Smooth muscle cell (in vitro differentiated cells): Measurements from ENCODE around the gene MYBL2. TPM values are rescaled to one million over a fixed set of nuclear protein-coding genes. Genes with fewer than 3 reads are reported as not detected.

Experiments
- DNase-seq: peaks from one replicate; lab custom pipeline; 2025; ENCODE audit not compliant: unreplicated experiment; lab: John Stamatoyannopoulos, UW
- H2AFZ ChIP-seq: fragments of 200-600 bp; sonication (generic); 2 replicates; pipeline ENCODE4 v1.6.0; 2016; ENCODE audit warnings: antibody characterized with exemption, low read depth, mild to moderate bottlenecking
- H3F3A ChIP-seq: fragments of 200-600 bp; sonication (generic); 2 replicates; pipeline ENCODE4 v1.6.0; 2017; ENCODE audit warnings: antibody characterized with exemption, low read depth
- H3K27ac ChIP-seq: fragments of 200-600 bp; sonication (generic); 2 replicates; pipeline ENCODE4 v1.5.1; 2016; ENCODE audit warnings: low read depth, mild to moderate bottlenecking
- H3K27me3 ChIP-seq: fragments of 200-600 bp; sonication (generic); 2 replicates; pipeline ENCODE4 v1.6.1; 2016; ENCODE audit warnings: low read depth, mild to moderate bottlenecking
- H3K36me3 ChIP-seq: fragments of 200-600 bp; sonication (generic); 2 replicates; pipeline ENCODE4 v1.5.1; 2016; ENCODE audit warnings: low read depth
- H3K4me1 ChIP-seq: fragments of 200-600 bp; sonication (generic); 2 replicates; pipeline ENCODE4 v1.5.1; 2016; ENCODE audit warnings: low read depth
- H3K4me2 ChIP-seq: fragments of 200-600 bp; sonication (generic); 2 replicates; pipeline ENCODE4 v1.6.0; 2016; ENCODE audit warnings: mild to moderate bottlenecking
- H3K4me3 ChIP-seq: fragments of 200-600 bp; sonication (generic); 2 replicates; pipeline ENCODE4 v1.5.1; 2016; ENCODE audit warnings: mild to moderate bottlenecking
- H3K79me2 ChIP-seq: fragments of 200-600 bp; sonication (generic); 2 replicates; pipeline ENCODE4 v1.6.0; 2016; ENCODE audit warnings: low read depth, mild to moderate bottlenecking
- H3K9ac ChIP-seq: fragments of 200-600 bp; sonication (generic); 2 replicates; pipeline ENCODE4 v1.6.0; 2016; ENCODE audit warnings: low read depth
- H3K9me3 ChIP-seq: fragments of 200-600 bp; sonication (generic); replicated peaks from 2 replicates; pipeline ENCODE4 v1.5.1; 2016; ENCODE audit warnings: low read depth
- H4K20me1 ChIP-seq: fragments of 200-600 bp; sonication (generic); 2 replicates; pipeline ENCODE4 v1.6.0; 2016; ENCODE audit warnings: low read depth
- CTCF ChIP-seq: fragments of 200-600 bp; sonication (generic); IDR thresholded peaks from 2 replicates; pipeline ENCODE4 v1.5.1; 2017; ENCODE audit warnings: borderline replicate concordance, mild to moderate bottlenecking, antibody characterized with exemption; ENCODE audit not compliant: insufficient read depth, poor library complexity, severe bottlenecking
- WGBS: methylation state at CpG from one replicate; pipeline ENCODE4 v1.1.7; 2016; ENCODE audit warnings: low lambda C conversion rate; 5-methylcytosine and 5-hydroxymethylcytosine counted together
- polyA plus RNA-seq: library from polyadenylated mRNA; unstranded; fragments of >200 nt; fragmentation: Nextera tagmentation; extraction: Ambion mirVana; gene quantifications from 2 replicates; pipeline ENCODE4 v1.2.1, GENCODE V29; 2016
- total RNA-seq: library from RNA; depleted of rRNA; stranded (reverse); fragments of >200 nt; gene quantifications from 2 replicates; pipeline ENCODE4 v1.2.3, GENCODE V29; 2014

MYBL2 gene
- total and polyA plus RNA-seq, 2 experiments from 2014 or later = 8.6 to 26.2 TPM

- H3K36me3 ChIP-seq = no peaks in the 10 kb centered on the region
- no peaks in the 10 kb centered on the region for H3K79me2 ChIP-seq
- H2AFZ ChIP-seq = no peak overlapping the region
- no peaks in the 10 kb centered on the region for H3K27me3 ChIP-seq
- H3K4me1 ChIP-seq = no peaks in the 10 kb centered on the region
- H3K4me3 ChIP-seq = no peak overlapping the region
- DNase-seq = no peak
- H4K20me1 ChIP-seq = no peaks in the 10 kb centered on the region
- 94% methylated on average over 8 of the region's 8 CpGs for WGBS
- TF ChIP-seq CTCF = no peak
- H3F3A ChIP-seq = no peaks in the 10 kb centered on the region
- H3K4me2 ChIP-seq = no peak overlapping the region
- H3K9me3 ChIP-seq = no peaks in the 10 kb centered on the region
- no peak overlapping the region for H3K27ac ChIP-seq
- no peak overlapping the region for H3K9ac ChIP-seq
These were observed 28.7 kb downstream of the MYBL2 start for GRCh38 chr20:43695571-43695970.

DNA sequence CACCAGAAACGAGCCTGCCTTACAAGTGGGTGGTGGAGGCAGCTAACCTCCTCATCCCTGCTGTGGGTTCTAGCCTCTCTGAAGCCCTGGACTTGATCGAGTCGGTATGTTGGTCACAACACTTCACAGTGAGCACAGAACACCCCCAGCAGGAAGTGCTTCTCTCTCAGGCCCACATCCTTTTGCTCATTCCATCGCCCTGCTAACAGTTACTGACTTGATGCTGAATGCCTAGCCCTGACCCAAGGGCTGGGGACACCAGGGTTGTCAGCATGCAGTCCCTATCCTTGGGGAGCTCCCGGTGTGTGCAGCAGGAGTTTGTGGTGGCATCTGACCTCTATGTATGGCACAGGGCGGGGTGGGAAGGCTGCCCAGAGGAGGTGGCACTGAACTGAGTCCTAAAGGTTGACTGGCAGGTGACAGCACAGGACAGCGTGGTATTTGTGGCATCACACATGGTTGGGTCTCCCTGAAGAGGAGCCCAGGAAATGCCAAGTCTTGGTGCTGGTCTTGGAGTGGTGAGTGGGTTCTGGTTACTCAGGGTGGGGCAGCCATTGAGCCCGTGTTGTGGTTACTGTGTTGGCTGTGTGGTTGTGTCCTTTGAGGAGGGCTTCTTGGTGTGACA lies 33.1 kb downstream of the MYBL2 start:
- Histone ChIP-seq H3K27me3 (no peaks in the 10 kb centered on the region), H4K20me1 (no peaks in the 10 kb centered on the region), H3K27ac (no peak overlapping the region), H3F3A (no peaks in the 10 kb centered on the region), H3K9me3 (no peaks in the 10 kb centered on the region), H3K4me1 (no peaks in the 10 kb centered on the region), H3K4me3 (no peak overlapping the region), H3K36me3 (no peaks in the 10 kb centered on the region), H3K4me2 (no peak overlapping the region), H2AFZ (no peak overlapping the region), H3K79me2 (no peaks in the 10 kb centered on the region), H3K9ac (no peak overlapping the region)
- no peak for DNase-seq
- 93% methylated on average over 8 of the region's 8 CpGs for WGBS
- TF ChIP-seq CTCF = no peak

GRCh38 chr20:43700627-43701026 lies 33.7 kb downstream of the MYBL2 start:
- no peaks in the 10 kb centered on the region for H3K36me3 ChIP-seq
- 96% methylated on average over 8 of the region's 8 CpGs for WGBS
- no peak for DNase-seq
- H3K27ac ChIP-seq = no peak overlapping the region
- H3K9me3 ChIP-seq = no peaks in the 10 kb centered on the region
- H3F3A ChIP-seq = no peaks in the 10 kb centered on the region
- no peaks in the 10 kb centered on the region for H3K27me3 ChIP-seq
- H3K4me1 ChIP-seq = no peaks in the 10 kb centered on the region
- no peaks in the 10 kb centered on the region for H4K20me1 ChIP-seq
- TF ChIP-seq CTCF = no peak
- no peak overlapping the region for H3K9ac ChIP-seq
- no peak overlapping the region for H3K4me2 ChIP-seq
- no peak overlapping the region for H2AFZ ChIP-seq
- H3K79me2 ChIP-seq = no peaks in the 10 kb centered on the region
- H3K4me3 ChIP-seq = no peak overlapping the region

- no peaks in the 10 kb centered on the region for H3F3A ChIP-seq
- H3K9ac ChIP-seq = no peak overlapping the region
- H3K4me2 ChIP-seq = no peak overlapping the region
- no peaks in the 10 kb centered on the region for H3K27me3 ChIP-seq
- DNase-seq = no peak
- H3K27ac ChIP-seq = no peak overlapping the region
- no peaks in the 10 kb centered on the region for H3K9me3 ChIP-seq
- H3K79me2 ChIP-seq = no peaks in the 10 kb centered on the region
- no peaks in the 10 kb centered on the region for H4K20me1 ChIP-seq
- H3K4me3 ChIP-seq = no peak overlapping the region
- no peaks in the 10 kb centered on the region for H3K4me1 ChIP-seq
- H3K36me3 ChIP-seq = no peaks in the 10 kb centered on the region
- H2AFZ ChIP-seq = no peak overlapping the region
- 98% methylated on average over 14 of the region's 14 CpGs for WGBS
- TF ChIP-seq CTCF = no peak
These were observed 35.6 kb downstream of the MYBL2 start for GRCh38 chr20:43702502-43702901.
